Stimulated activated CD4-positive, alpha-beta T cell treated with anti-CD3 and anti-CD28 coated beads, Interleukin-15, amount 100 ng/mL, for 48 hours (primary cell): Measurements from ENCODE around the gene FGD2.
"Not testable (repeated sequence)": the region's sequence is repeated elsewhere in the genome, so short reads cannot be mapped to it uniquely, and the experiment has no call there.

Experiments
- DNase-seq, 2 donors: peaks; one replicate each; pipeline ENCODE4 v3.0.0-alpha.2; 2020; ENCODE audit warnings: low read depth in 2 of 2

FGD2 gene

DNA sequence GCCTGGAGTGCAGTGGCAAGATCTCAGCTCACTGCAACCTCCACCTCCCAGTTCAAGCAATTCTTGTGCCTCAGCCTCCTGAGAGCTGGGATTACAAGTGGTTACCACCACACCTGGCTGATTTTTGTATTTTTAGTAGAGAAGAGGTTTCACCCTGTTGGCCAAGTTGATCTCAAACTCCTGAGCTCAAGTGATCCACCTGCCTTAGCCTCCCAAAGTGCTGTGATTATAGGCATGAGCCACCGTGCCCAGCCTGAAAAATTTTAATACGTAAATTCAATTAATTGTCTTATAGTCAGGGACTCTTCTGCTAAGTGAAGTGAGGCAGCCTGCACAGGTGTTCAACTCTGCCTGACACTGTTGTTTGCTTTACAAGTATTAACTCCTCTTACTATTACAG is 15.1 kb upstream of the FGD2 start:
- not testable (repeated sequence) for DNase-seq

DNA sequence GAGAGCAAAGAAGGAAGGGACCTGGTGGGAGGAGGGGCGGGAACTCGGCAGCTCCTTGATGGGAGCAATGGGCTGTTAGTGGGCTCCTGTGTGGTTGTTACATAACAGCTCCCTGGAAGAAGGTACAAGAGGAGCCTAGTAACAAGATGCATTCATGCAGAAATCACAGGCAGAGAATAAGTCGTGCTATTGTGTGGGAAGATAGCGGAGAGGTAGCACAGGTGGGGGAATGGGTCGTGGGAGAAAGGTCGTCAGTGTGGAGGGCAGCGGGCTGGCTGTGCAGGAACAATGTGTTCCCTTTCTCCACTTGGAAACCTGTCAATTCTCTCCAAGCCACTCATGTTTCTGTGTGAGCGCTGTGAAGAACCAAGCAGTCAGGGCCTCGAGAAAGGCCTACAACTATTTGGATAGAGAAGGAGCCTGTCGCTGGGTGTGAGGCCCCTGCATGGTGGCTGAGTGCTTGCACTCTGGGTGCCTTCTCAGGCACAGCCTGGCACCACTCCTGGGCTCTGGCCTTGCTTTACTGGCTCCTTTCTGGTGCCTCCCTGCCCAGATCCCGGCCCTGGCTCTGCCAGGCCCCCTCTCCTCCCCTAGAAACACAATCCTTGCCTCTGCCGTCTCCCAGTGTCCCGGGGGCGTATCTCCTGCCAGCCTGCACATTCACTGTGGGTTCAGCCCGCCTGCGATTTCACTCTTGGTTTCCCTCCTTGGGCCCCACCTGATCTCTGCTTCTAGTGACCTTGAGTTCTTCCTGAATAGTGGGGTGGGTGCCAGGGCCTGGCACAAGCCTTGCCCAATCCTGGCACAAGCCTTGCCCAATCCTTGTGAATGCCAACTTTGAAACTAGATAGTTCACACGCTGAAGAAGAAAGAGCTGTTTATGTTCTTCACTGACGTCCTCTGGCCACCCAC is 7.4 kb upstream of the FGD2 start:
- no peak for DNase-seq

DNA sequence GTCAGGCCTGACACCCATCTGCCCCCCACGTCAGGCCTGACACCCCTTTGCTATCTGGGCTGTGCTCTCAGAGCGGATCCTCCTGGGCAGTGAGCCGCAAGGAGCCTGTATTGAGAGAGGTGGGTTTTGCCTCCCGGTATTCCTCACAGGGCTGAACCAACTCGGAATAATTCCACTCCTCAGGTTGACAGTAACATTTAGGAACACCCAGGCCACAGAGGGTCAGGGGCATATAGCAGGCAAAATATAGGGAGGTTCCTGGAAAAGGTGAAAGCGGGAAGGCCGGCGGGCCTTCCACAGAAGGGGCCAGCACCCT is 6.8 kb upstream of the FGD2 start:
- no peak for DNase-seq

DNA sequence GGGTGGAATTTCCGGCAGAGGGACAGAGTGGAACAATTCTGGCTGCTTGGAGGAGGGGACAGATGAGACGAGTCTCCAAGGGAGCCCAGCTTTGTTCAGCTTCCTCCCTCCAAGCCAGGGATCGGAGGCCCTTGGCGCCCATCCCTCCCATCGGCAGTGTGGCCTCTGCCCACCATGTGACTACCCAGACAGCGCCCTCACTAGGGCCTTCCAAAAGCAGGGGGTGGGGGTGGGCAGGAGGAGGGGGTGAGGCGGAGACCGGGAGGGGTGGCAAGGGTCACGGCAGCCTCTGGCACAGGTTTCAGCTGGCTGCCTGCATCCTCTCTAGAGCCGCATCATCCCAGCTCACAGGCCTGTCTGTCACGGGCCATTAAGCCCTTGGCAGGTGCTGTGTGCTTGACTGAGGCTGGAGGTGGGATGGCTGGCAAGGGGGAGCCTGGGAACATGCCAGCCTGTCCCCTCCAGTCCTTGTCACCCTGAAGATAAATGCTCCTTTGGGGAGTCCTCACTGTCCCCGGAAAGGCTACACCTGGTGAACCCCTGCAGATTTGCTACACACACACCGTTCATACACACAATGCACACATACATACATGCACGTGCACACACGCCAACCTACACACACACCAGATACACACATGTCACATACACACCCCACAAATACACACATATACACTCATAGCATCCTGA is 6.2 kb upstream of the FGD2 start:
- no peak for DNase-seq

DNA sequence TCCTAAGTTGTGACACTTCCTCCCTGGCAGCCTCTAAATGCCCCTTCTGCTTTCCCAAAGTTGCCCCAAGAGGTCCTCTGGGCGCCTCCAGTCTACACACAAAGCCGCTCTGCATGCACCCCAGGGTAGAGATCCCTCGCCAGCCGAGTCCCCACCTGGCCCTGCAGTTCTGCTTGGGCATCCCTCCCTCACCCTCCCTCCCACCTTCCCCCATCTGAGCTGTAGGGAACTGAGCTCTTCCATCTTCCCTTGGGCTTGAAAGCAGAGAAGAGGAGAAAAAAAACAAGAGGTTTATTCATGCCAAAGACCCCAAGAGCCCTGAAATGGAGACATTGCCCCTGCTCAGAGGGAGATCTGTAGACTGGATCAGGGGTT is 5.7 kb upstream of the FGD2 start:
- DNase-seq = no peak

DNA sequence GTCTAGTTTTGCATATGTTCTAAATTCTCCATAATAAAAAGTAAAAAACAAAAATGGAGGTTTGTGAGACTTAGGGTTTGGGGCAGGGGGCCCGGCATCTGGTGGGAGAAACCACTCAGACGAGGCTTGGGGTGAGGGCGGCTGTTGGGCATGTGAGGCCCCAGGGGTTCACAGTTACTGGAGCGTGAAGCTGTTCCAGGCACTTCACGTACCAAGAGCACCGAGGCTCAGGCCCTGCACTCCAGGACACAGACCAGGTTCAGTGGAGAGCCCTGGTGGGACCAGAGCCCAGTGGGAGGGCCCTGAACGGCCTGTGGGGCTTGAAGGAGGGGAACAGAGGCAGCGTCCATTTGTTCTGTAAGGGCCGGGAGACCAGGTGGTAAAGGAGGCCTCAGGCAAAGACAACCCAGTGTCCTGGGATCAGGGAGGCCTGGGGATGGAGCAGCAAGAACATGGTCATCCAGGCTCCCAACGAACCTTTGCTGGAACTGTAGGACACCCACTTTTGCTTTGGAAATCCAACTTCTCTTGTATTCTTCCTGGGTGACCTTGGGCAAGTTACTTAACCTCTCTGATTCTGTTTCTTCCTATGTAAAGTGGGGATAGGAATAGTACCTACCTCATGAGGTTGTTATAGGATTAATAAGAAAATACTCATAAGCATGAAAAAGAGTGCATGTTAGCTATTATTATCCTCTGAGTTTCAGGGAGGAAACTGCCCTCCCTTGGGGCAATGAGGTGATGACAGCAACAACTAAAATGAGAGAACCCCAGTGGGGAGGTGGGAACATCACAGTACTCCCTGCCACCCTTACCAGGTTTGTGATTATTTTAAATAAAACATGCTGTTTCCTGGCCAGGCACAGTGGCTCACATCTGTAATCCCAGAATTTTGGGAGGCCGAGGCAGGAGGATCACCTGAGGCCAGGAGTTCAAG is 1.1 kb upstream of the FGD2 start:
- no peak for DNase-seq

DNA sequence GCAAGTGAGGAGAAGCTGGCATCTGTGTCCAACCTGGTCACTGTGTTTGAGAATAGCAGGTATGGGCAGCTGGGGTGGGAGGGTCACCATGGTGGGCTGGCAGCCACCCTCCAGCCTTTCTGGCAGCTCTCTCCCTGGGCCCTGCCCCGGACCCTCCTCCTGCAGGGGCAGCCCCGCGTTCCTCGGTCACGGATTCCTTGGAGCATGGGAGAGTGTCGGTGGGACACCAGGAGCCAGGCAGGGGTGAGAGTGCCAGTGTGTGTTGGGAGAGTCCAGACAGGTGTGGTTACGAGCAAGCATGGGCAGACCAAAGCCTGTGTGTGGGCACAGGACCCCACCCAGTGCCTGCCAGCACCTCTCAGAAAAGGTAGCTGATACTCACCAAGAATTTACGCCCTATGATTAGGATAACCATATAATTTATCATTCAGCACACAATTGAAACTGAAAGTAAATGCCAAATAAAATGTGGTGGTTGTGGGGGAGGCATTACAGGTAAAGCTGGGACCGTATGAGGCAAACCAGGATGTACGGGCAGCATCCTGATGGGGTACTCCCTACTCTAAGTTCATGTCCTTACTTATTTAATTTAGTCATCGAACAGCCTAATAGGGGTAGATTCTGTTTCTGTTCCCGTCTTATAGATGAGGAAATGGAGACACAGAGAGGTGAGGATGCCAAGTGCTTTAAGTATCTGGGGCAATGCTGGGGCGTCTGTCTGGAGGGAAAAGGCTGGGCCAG is 542 bp downstream of the FGD2 start:
- no peak for DNase-seq

DNA sequence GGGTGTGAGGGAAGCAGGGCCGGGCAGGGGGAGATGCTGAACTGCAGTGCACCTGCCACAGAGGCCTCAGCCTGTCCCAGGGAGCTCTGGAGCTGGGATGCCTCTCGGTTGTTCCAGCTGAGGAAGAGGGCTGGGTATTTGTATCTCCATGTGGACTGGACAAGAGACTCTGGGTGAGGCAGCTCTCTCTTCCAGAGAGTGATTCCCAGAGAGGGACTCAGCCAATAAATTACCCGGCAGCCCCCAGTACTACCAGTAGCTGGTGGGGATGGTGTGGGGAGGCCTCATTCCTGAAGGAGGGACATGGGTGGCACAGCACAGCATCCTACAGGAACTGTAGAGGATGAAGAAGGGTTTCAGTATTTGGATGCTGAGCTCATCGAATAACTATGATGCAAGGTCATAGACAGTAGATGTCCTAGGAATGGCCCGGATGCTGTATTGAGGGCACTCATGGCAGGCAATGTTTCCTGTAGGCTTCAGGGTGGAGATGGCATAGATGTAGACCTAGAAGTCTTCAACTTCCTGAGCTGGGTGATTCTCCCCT is 1.4 kb downstream of the FGD2 start:
- no peak for DNase-seq

DNA sequence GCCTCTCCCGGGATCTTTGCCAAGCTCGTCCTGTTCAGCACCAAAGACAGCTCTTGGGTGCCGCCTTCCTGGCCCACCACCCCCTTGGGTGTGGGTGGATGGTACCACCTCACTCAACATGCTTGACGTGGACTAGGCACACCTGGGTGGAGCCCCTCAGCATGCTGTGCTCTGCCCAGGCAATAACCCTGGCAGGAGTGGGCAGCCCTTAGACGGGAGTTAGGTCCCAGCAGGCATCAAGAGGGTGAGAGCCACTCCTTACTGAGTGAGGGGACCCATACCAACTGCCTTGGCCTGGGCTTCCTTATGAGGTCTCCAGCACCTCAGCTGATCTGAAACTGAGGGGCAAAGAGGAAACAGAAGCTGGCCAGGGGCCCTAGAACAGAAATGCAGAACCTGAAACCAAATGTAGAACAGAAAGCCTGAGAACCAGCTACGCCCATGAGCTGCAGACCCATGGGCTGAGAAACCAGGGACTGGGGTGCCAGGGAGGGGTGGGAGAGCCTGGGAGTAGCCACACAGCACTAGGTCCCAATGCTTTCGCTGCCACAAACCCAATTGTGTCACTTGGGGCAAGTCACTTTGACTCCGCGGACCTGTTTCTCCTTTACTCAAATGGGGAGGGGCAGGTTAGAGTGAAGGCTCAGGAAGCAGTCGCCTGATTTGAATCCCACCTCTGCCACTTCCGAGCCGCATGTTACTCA is 2.0 kb downstream of the FGD2 start:
- no peak for DNase-seq

DNA sequence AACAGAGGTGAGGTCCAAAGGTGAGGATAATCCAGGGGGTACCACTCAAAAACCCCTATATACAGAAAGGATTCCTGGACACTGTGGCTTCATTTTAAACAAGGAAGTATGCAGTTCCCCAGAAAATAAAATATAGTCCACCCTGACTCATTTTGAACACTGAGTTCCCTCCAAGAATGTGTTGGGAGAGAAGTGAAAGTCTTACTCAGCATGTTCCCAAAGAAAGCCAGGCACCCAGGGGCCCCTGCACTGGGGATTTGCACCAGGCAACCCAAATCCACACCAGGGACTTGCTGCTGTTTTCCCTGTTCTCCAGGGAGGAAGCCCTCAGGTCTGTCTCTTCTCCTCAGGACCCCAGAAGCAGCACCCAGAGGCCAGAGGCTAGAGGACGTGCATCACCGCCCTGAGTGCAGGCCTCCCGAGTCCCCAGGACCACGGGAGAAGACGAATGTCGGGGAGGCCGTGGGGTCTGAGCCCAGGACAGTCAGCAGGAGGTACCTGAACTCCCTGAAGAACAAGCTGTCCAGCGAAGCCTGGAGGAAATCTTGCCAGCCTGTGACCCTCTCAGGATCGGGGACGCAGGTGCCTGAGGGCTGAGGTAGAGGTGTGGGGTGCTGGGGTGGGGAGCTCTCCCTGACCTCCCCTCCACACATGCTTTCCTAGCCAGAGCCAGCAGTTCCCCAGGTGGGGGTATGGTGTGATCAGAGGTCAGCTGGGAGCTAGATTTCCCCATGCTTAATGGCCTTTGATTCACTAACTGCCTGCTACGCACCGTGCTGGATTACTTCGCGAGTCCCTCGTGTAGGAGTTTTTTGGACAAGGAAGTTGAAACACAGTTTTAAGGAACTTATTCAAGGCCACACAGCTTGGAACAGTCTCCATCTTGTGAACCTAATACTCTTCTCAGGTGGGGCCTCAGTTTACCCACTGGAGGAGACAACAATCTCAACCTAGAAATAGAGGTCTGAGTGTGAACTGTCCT is 3.3 kb downstream of the FGD2 start:
- DNase-seq = no peak

DNA sequence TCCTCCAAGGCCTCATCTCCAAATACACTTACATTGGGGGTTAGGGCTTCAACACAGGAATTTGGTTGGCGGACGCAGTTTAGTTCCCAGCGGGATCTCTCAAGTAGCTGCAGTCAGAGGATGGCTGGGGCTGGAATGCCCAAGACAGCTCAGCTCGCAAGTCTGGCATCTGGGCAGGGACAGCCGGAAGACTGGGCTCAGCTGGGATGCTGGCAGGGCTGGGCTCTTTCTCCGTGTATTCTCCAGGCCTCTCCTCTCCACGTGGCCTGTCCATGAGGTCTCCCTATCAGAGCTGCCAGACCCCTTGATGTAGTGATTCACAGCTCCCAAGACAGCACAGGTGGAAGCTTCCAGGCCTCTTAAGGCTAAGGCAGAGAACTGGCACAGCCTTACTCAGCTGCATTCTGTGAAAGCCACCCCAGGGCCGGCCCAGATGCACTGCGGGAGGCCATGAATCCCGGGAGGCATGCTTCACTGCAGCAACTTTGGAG is 5.0 kb downstream of the FGD2 start:
- no peak for DNase-seq

DNA sequence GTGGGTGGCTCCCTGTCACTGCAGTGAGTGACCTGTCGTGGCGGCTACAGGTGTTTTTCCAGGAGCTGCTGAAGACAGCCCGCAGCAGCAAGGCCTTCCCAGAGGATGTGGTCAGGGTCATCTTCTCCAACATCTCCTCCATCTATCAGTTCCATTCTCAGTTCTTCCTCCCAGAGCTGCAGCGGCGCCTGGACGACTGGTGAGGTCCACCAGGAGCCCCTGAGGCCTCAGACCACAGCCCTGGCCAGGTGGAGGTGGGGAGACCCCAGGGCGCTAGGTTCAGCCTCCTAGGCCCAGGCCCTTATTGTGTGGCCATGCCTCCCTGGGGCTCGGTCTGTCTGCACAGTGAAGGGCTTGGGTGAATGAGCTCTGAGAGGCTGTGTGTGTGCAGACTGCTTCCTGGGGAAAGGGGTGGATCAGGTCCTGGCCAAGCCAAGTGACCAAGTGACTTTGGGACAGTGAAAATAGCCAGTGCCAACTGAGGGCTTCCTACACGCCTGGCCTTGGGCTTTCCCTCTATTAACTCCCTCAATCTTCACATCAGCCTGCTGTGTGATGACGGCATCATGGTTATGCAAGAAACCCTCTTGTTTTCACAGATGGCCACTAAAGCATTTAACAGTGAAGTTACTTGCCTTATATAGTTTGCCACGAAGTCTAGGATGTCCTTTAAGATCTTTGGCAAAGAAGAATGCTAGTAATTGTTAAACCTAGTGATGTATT is 6.4 kb downstream of the FGD2 start:
- no peak for DNase-seq

DNA sequence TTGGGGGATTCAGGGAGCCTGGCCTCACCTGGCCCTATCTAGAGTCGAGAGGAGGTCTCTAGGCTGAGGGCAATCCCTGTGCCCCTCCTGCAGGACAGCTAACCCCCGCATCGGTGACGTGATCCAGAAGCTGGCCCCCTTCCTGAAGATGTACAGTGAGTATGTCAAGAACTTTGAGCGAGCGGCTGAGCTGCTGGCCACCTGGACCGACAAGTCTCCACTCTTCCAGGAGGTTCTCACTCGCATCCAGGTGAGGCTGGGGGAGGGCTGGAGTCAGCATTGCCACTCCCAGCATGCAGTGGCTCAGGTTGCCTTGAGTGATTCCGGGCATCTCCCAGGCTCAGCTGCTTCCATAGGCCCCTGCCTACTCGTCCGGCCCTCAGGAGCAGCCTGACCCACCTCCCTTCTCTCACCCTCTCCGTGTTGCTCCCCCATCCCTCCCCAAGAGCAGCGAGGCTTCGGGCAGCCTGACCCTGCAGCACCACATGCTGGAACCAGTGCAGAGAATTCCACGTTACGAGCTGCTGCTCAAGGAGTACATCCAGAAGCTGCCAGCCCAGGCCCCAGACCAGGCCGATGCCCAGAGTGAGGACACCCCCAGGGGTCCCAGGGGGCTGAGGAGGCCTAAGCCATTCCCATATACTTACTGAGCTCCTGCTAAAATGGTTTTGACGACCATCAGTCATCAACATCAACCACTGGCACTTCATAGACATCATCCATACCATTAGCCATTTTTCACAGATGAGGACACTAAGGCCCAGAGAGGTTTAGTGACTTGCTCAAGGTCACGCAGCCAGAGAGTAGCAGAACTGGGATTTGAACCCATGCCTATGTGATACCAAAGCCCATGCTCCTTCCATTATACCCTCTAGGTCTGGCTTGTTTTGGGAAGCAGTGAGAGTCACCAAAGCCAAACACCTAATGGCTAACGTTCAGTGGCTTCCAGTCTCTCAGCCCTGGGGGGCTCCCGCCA is 8.3 kb downstream of the FGD2 start:
- DNase-seq = no peak

DNA sequence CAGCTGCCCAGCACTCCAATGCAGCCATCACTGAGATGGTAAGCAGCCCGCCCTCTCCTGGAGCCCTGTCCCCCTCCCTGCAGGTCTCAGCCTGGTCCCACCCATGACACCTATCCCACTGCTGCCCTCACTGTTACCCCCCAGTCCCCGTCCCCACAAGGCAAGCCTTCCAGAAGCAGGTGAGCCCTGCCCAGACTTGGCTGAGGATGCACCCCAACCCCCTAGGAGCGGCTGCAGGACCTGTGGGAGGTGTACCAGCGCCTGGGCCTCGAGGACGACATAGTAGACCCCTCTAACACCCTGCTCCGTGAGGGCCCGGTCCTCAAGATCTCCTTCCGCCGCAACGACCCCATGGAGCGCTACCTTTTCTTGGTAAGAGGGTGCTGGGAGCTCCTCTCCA is 9.2 kb downstream of the FGD2 start:
- DNase-seq = no peak

DNA sequence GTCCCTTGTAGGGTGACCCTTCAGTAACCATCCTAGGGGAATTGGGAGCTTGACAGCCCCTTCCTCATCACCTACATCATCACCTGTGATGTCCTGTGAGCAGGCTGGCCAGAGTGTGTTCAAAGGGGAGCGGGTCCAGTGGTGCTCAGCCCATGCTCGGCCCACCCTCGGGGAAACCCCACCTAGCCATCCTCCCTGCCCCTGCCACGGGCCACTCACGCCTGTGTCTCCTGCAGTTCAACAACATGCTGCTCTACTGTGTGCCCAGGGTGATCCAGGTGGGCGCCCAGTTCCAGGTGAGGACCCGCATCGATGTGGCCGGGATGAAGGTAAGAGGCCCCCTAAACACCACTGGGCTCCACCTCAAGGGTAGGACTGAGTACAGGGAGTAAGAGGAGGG is 10.1 kb downstream of the FGD2 start:
- no peak for DNase-seq

DNA sequence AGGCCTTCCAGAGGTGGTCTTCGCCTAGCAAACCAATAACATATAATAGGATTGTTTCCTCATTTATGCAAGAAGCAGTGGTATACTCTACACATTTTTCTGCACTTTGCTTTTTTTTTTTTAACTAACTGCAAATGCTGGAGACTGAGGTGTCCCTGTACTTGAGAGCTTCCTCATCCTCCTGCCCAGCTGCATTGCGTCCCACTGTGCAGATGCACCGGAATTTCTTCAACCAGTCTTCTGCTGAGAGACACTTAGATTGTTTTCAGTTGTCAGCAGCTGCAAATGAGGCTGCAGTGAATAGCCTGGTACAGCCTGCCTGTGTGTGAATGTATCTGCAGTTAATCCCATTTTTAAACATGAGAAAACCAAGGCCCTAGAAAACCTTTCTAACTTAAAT is 11.5 kb downstream of the FGD2 start:
- DNase-seq = no peak

DNA sequence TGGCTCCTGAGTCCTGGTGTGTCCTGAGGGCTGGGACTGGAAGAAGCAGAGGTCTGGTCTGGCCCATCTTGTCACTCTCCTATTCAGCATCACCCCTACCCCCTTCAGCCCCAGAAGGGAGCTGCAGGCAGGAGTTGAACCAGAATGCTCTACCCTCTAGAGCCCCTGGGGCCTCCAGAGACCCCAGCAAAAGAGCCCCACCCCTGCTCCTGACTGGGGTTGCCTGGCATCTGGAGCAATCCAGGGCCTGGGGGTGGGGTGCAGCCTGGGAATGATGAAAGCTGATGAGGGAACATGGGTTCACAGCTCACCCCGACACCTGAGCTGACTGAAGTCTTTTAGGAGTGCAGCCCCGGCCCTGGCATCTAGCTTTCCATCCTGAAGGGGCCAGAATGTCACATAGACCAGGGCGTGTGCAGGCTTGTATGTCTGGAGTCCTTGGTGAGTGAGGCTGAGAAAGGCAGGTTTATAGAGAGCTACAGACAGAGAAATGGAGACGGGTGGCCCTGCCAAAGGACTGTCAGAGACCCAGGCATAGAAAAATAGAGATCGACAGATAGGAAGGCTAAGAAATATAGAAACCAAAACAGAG is 12.2 kb downstream of the FGD2 start:
- no peak for DNase-seq
